Stomach smooth muscle (tissue), 2 donors: Measurements from ENCODE around the gene ANKRD45.
"Not testable (repeated sequence)": the region's sequence is repeated elsewhere in the genome, so short reads cannot be mapped to it uniquely, and the experiment has no call there.

Experiments used
- H3K27ac ChIP-seq: one replicate; pipeline ENCODE4 v1.7.0; 2013; ENCODE audit warnings: mild to moderate bottlenecking, low read length, inconsistent platforms
- H3K27me3 ChIP-seq, 2 donors: one replicate each; pipeline ENCODE4 v1.7.0; 2013; ENCODE audit warnings: low read length in 2 of 2; ENCODE audit not compliant: insufficient read depth in 2 of 2, control insufficient read depth in 1 of 2
- H3K36me3 ChIP-seq, 2 donors: one replicate each; pipeline ENCODE4 v1.7.0; 2013; ENCODE audit warnings: low read length in 2 of 2; ENCODE audit not compliant: control insufficient read depth in 2 of 2, insufficient read depth in 2 of 2
- H3K4me1 ChIP-seq: one replicate; pipeline ENCODE4 v1.7.0; 2013; ENCODE audit warnings: low read length; ENCODE audit not compliant: control insufficient read depth, insufficient read depth
- H3K4me3 ChIP-seq, 2 donors: one replicate each; pipeline ENCODE4 v1.7.0; 2013; ENCODE audit warnings: low read length in 2 of 2
- H3K9ac ChIP-seq, 2 donors: one replicate each; pipeline ENCODE4 v1.7.0; 2013; ENCODE audit warnings: low read length in 2 of 2, mild to moderate bottlenecking in 1 of 2
- H3K9me3 ChIP-seq, 2 donors: one replicate each; pipeline ENCODE4 v1.7.0; 2013; ENCODE audit warnings: low read length in 2 of 2; ENCODE audit not compliant: control insufficient read depth in 2 of 2
- donor health status: healthy.
- donor health status: Pancreatic carcinoma.

The ANKRD45 gene

GRCh38 chr1:173646656-173647055 lies 23.0 kb downstream of the ANKRD45 start:
- no peak overlapping the region for H3K9ac ChIP-seq
- no peak overlapping the region for H3K4me3 ChIP-seq
- H3K36me3 ChIP-seq, result no peaks in the 10 kb centered on the region
- no peaks in the 10 kb centered on the region for H3K27me3 ChIP-seq
- no peak overlapping the region for H3K27ac ChIP-seq
- H3K4me1 ChIP-seq, result no peaks in the 10 kb centered on the region
- H3K9me3 ChIP-seq, result no peaks in the 10 kb centered on the region

- not testable (repeated sequence) for H3K27ac ChIP-seq, H3K36me3 ChIP-seq, H3K4me1 ChIP-seq, H3K9ac ChIP-seq, H3K4me3 ChIP-seq, H3K9me3 ChIP-seq, H3K27me3 ChIP-seq
Observed at GRCh38 chr1:173642450-173643139, 27.1 kb downstream of the ANKRD45 start.

GRCh38 chr1:173639102-173639501 lies 30.5 kb downstream of the ANKRD45 start:
- Histone ChIP-seq H3K9me3 (peaks cover 3 to 5% of the 10 kb centered on the region in 2 donors), H3K9ac (no peak overlapping the region), H3K27ac (no peak overlapping the region), H3K4me3 (no peak overlapping the region), H3K36me3 (no peaks in the 10 kb centered on the region), H3K4me1 (no peaks in the 10 kb centered on the region), H3K27me3 (no peaks in the 10 kb centered on the region)

GRCh38 chr1:173638043-173639021 lies 31.3 kb downstream of the ANKRD45 start:
- H3K4me3 ChIP-seq, result no peak overlapping the region
- H3K9ac ChIP-seq, result no peak overlapping the region
- no peak overlapping the region for H3K27ac ChIP-seq
- no peaks in the 10 kb centered on the region for H3K27me3 ChIP-seq
- no peaks in the 10 kb centered on the region for H3K4me1 ChIP-seq
- peaks cover 3 to 5% of the 10 kb centered on the region in 2 donors for H3K9me3 ChIP-seq
- no peaks in the 10 kb centered on the region for H3K36me3 ChIP-seq

GRCh38 chr1:173637236-173638042 lies 32.2 kb downstream of the ANKRD45 start:
- H3K4me3 ChIP-seq, H3K9ac ChIP-seq, H3K4me1 ChIP-seq, H3K36me3 ChIP-seq, H3K27me3 ChIP-seq, H3K9me3 ChIP-seq, H3K27ac ChIP-seq: not testable (repeated sequence)

GRCh38 chr1:173635116-173635515 lies 34.5 kb downstream of the ANKRD45 start, which contains the start of gene TEX50:
TSS of gene TEX50 (plus strand) at chr1:173635338. CDS start at chr1:173635522, 184 bp downstream.
- no peak within 1 kb of the TSS for H3K27ac ChIP-seq
- H3K36me3 ChIP-seq, result no peaks in the 10 kb centered on the region
- no peaks in the 10 kb centered on the region for H3K4me1 ChIP-seq
- H3K9me3 ChIP-seq, result peaks cover 3 to 5% of the 10 kb centered on the region in 2 donors
- no peaks in the 10 kb centered on the region for H3K27me3 ChIP-seq
- no peak within 1 kb of the TSS for H3K4me3 ChIP-seq
- H3K9ac ChIP-seq, result no peak within 1 kb of the TSS

- H3K36me3 ChIP-seq, result no peaks in the 10 kb centered on the region
- no peak overlapping the region for H3K27ac ChIP-seq
- no peak overlapping the region for H3K4me3 ChIP-seq
- H3K9ac ChIP-seq, result no peak overlapping the region
- H3K9me3 ChIP-seq, result no peaks in the 10 kb centered on the region
- no peaks in the 10 kb centered on the region for H3K4me1 ChIP-seq
- no peaks in the 10 kb centered on the region for H3K27me3 ChIP-seq
Observed at GRCh38 chr1:173628888-173629287, 40.8 kb downstream of the ANKRD45 start.

GRCh38 chr1:173627269-173627668 lies 42.4 kb downstream of the ANKRD45 start:
- Histone ChIP-seq H3K9me3 (no peaks in the 10 kb centered on the region), H3K4me3 (no peak overlapping the region), H3K36me3 (no peaks in the 10 kb centered on the region), H3K9ac (no peak overlapping the region), H3K4me1 (no peaks in the 10 kb centered on the region), H3K27me3 (no peaks in the 10 kb centered on the region), H3K27ac (no peak overlapping the region)

GRCh38 chr1:173616859-173617258 lies 52.8 kb downstream of the ANKRD45 start:
- no peak overlapping the region for H3K4me3 ChIP-seq
- no peaks in the 10 kb centered on the region for H3K36me3 ChIP-seq
- no peaks in the 10 kb centered on the region for H3K4me1 ChIP-seq
- H3K9ac ChIP-seq, result no peak overlapping the region
- no peak overlapping the region for H3K27ac ChIP-seq
- H3K9me3 ChIP-seq, result peaks cover 0 to 9% of the 10 kb centered on the region in 2 donors
- H3K27me3 ChIP-seq, result no peaks in the 10 kb centered on the region

GRCh38 chr1:173613086-173613485 lies 56.6 kb downstream of the ANKRD45 start:
- not testable (repeated sequence) for H3K27me3 ChIP-seq, H3K4me3 ChIP-seq, H3K27ac ChIP-seq, H3K9me3 ChIP-seq, H3K4me1 ChIP-seq, H3K9ac ChIP-seq, H3K36me3 ChIP-seq
